ENCODE results near the gene PKD1L1. TPM values are rescaled to one million over a fixed set of nuclear protein-coding genes. Genes with fewer than 3 reads are reported as not detected.

PKD1L1 gene
- total RNA-seq, 1 experiment from 2014 or later, result 0.17 TPM

GRCh38 chr7:47799524-47799923 lies 148.7 kb downstream of the PKD1L1 start:
- Histone ChIP-seq H4K20me1 (ENCODE audit: control insufficient read depth, insufficient read depth, insufficient read length) (no peaks in the 10 kb centered on the region), H3K23ac (ENCODE audit: insufficient read length, low read depth, low read length) (no peak overlapping the region), H3K23me2 (ENCODE audit: insufficient read length, low read depth, low read length, poor library complexity, severe bottlenecking) (no peaks in the 10 kb centered on the region), H3K79me2 (ENCODE audit: insufficient read depth, low read length) (no peaks in the 10 kb centered on the region), H2BK15ac (ENCODE audit: low read depth, low read length) (no peak overlapping the region), H2BK5ac (ENCODE audit: insufficient read length, low read length) (no peak overlapping the region), H3K4me2 (ENCODE audit: insufficient read depth, insufficient read length, low read length) (no peak overlapping the region), H3K79me1 (ENCODE audit: insufficient read depth, low read depth, low read length, poor library complexity, severe bottlenecking) (no peaks in the 10 kb centered on the region), H3K9me3 (ENCODE audit: control insufficient read depth, low read depth, low read length) (no peaks in the 10 kb centered on the region), H3K4ac (ENCODE audit: low read depth, low read length) (no peak overlapping the region), H3K4me1 (ENCODE audit: insufficient read depth, low read length) (no peaks in the 10 kb centered on the region), H4K8ac (replicated peaks; ENCODE audit: insufficient read length, low read depth, low read length) (no peak overlapping the region), H2AFZ (ENCODE audit: low read length) (no peak overlapping the region), H3K56ac (ENCODE audit: insufficient read length, low read depth, low read length) (no peak overlapping the region), H2AK5ac (ENCODE audit: insufficient read length, low read length) (no peak overlapping the region), H3K18ac (ENCODE audit: insufficient read length, low read depth, low read length) (no peak overlapping the region), H2BK120ac (ENCODE audit: low read depth, low read length, poor library complexity, severe bottlenecking) (no peak overlapping the region), H3K9ac (ENCODE audit: extremely low read depth, insufficient read length, low read length) (no peak overlapping the region), H3T11ph (ENCODE audit: low read length) (no peak overlapping the region), H2BK20ac (ENCODE audit: low read depth, low read length, poor library complexity, severe bottlenecking) (no peak overlapping the region), H3K27ac (ENCODE audit: insufficient read length, low read depth, low read length) (no peak overlapping the region), H4K91ac (ENCODE audit: insufficient read length, low read depth, low read length) (no peak overlapping the region), H2BK12ac (ENCODE audit: insufficient read length, low read depth, low read length) (no peak overlapping the region), H3K14ac (ENCODE audit: insufficient read depth, low read length) (no peak overlapping the region), H4K5ac (ENCODE audit: insufficient read length, low read depth, low read length) (no peak overlapping the region), H3K27me3 (ENCODE audit: insufficient read depth, low read length) (no peaks in the 10 kb centered on the region)
- DNase-seq, result no peak
- H3K4me3 Mint-ChIP-seq, result no peak overlapping the region
- no peak for TF ChIP-seq CTCF (conservative IDR thresholded peaks at IDR 0.05)
- H3K27ac Mint-ChIP-seq, result peak overlapping the region in 1 of 3 experiments; percentile 17; a peak in 1 of 7 replicates
- WGBS (ENCODE audit: extremely low coverage, insufficient read length, low lambda C conversion rate), result no CpG with 5 or more reads among the region's 6 CpGs
- peaks cover 0 to 8% of the 10 kb centered on the region in 2 experiments; a peak in 3 of 5 replicates for H3K9me3 Mint-ChIP-seq
- no peaks in the 10 kb centered on the region for H3K4me1 Mint-ChIP-seq
- no peaks in the 10 kb centered on the region for H3K36me3 Mint-ChIP-seq (ENCODE audit: insufficient read depth in 1 of 3, low read depth in 3 of 3)
- H3K27me3 Mint-ChIP-seq (ENCODE audit: low read depth), result peaks cover 1% of the 10 kb centered on the region
